GM23248 (cell line): Measurements from ENCODE around the gene ATP2C2. TPM values are rescaled to one million over a fixed set of nuclear protein-coding genes. Genes with fewer than 3 reads are reported as not detected.

Source experiments
- DNase-seq: peaks from one replicate; pipeline ENCODE4 v3.0.0-alpha.2; 2015
- H2AFZ ChIP-seq: fragments of 200-600 bp; sonication (generic); 2 replicates; pipeline ENCODE4 v1.6.1; 2016; ENCODE audit warnings: antibody characterized with exemption
- H3F3A ChIP-seq: fragments of 200-600 bp; sonication (generic); 2 replicates; pipeline ENCODE4 v1.6.1; 2016; ENCODE audit warnings: mild to moderate bottlenecking, antibody characterized with exemption, mixed run types; ENCODE audit not compliant: insufficient read depth
- H3K27ac ChIP-seq: fragments of 200-600 bp; sonication (generic); 2 replicates; pipeline ENCODE4 v1.5.1; 2016; ENCODE audit warnings: mild to moderate bottlenecking
- H3K27me3 ChIP-seq: fragments of 200-600 bp; sonication (generic); replicated peaks from 2 replicates; pipeline ENCODE4 v1.6.1; 2016; ENCODE audit warnings: mild to moderate bottlenecking; ENCODE audit not compliant: insufficient read depth
- H3K36me3 ChIP-seq: fragments of 200-600 bp; sonication (generic); 2 replicates; pipeline ENCODE4 v1.6.1; 2016; ENCODE audit warnings: low read depth, mild to moderate bottlenecking
- H3K4me1 ChIP-seq: fragments of 200-600 bp; sonication (generic); 2 replicates; pipeline ENCODE4 v1.6.1; 2016; ENCODE audit warnings: mild to moderate bottlenecking; ENCODE audit not compliant: insufficient read depth
- H3K4me2 ChIP-seq: fragments of 200-600 bp; sonication (generic); one replicate; pipeline ENCODE4 v1.6.1; 2016; ENCODE audit warnings: mild to moderate bottlenecking; ENCODE audit not compliant: unreplicated experiment
- H3K4me3 ChIP-seq: fragments of 200-600 bp; sonication (generic); 2 replicates; pipeline ENCODE4 v1.5.1; 2016; ENCODE audit warnings: mild to moderate bottlenecking
- H3K79me2 ChIP-seq: fragments of 200-600 bp; sonication (generic); 2 replicates; pipeline ENCODE4 v1.6.1; 2016; ENCODE audit warnings: mild to moderate bottlenecking; ENCODE audit not compliant: insufficient read depth
- H3K9ac ChIP-seq: fragments of 200-600 bp; sonication (generic); 2 replicates; pipeline ENCODE4 v1.6.1; 2016; ENCODE audit warnings: mild to moderate bottlenecking
- H3K9me2 ChIP-seq: fragments of 200-600 bp; sonication (generic); 2 replicates; pipeline ENCODE4 v1.6.1; 2016; ENCODE audit warnings: mixed run types, mild to moderate bottlenecking, moderate library complexity; ENCODE audit not compliant: insufficient read depth
- H3K9me3 ChIP-seq: fragments of 200-600 bp; sonication (generic); one replicate; pipeline ENCODE4 v1.6.1; 2017; ENCODE audit warnings: low read depth
- H4K20me1 ChIP-seq: fragments of 200-600 bp; sonication (generic); 2 replicates; pipeline ENCODE4 v1.6.0; 2016; ENCODE audit not compliant: insufficient read depth
- EZH2 ChIP-seq: fragments of 200-600 bp; sonication (generic); IDR thresholded peaks from 2 replicates; pipeline ENCODE4 v1.6.1; 2018; ENCODE audit warnings: antibody characterized with exemption, mild to moderate bottlenecking; ENCODE audit not compliant: insufficient read depth, poor library complexity, severe bottlenecking
- EZH2phosphoT487 ChIP-seq: fragments of 200-600 bp; sonication (generic); IDR thresholded peaks from 2 replicates; pipeline ENCODE4 v1.6.1; 2018; ENCODE audit warnings: antibody characterized with exemption, moderate library complexity, mild to moderate bottlenecking, low read depth; ENCODE audit not compliant: insufficient read depth
- WGBS, 2 experiments: methylation state at CpG; one replicate each; pipeline ENCODE4 v1.1.6; 2015 to 2017; ENCODE audit warnings: low lambda C conversion rate in 2 of 2, low coverage in 1 of 2; ENCODE audit errors: missing lambda C conversion rate in 2 of 2; 5-methylcytosine and 5-hydroxymethylcytosine counted together
- in situ Hi-C: fragments of 300-500 bp; cut with MboI; formaldehyde crosslinking; loops from 2 replicates; pipeline ENCODE4 v1.15.0; 2020
- polyA plus RNA-seq: library from polyadenylated mRNA; unstranded; fragments of >200 nt; fragmentation: Nextera tagmentation; extraction: Ambion mirVana; gene quantifications from 2 replicates; pipeline ENCODE4 v1.2.1, GENCODE V29; 2016
- total RNA-seq: library from RNA; depleted of rRNA; stranded (reverse); fragments of >200 nt; shearing (Covaris generic); gene quantifications from 2 replicates; pipeline ENCODE4 v1.2.3, GENCODE V29; 2014

ATP2C2 gene
- total and polyA plus RNA-seq, 2 experiments from 2014 or later: 0.84 TPM; not detected in 1

- Histone ChIP-seq H3K4me1 (no peaks in the 10 kb centered on the region), H3K27me3 (peaks cover 37% of the 10 kb centered on the region), H3K9me2 (no peaks in the 10 kb centered on the region), H3K9me3 (no peaks in the 10 kb centered on the region), H2AFZ (no peak overlapping the region), H3K9ac (no peak overlapping the region), H3K4me2 (no peak overlapping the region), H3K27ac (no peak overlapping the region), H4K20me1 (no peaks in the 10 kb centered on the region), H3K79me2 (no peaks in the 10 kb centered on the region), H3K4me3 (no peak overlapping the region), H3K36me3 (no peaks in the 10 kb centered on the region), H3F3A (no peaks in the 10 kb centered on the region)
- no peak for DNase-seq
- TF ChIP-seq EZH2phosphoT487 (no peak), EZH2 (no peak)
- WGBS, 2 experiments: 29 to 32% methylated on average over 4 of the region's 4 CpGs
- in situ Hi-C loops: no loop called here
These were observed 62.5 kb downstream of the ATP2C2 start for GRCh38 chr16:84430860-84431259.

GRCh38 chr16:84434800-84435199, 66.5 kb downstream of the ATP2C2 start:
- Histone ChIP-seq H3K36me3 (no peaks in the 10 kb centered on the region), H2AFZ (no peak overlapping the region), H3K27ac (no peak overlapping the region), H3F3A (no peaks in the 10 kb centered on the region), H3K9ac (no peak overlapping the region), H3K27me3 (peaks cover 34% of the 10 kb centered on the region), H3K79me2 (no peaks in the 10 kb centered on the region), H3K9me3 (no peaks in the 10 kb centered on the region), H3K4me3 (no peak overlapping the region), H3K4me1 (no peaks in the 10 kb centered on the region), H3K9me2 (no peaks in the 10 kb centered on the region), H4K20me1 (no peaks in the 10 kb centered on the region), H3K4me2 (no peak overlapping the region)
- no peak for TF ChIP-seq EZH2
- no peak for TF ChIP-seq EZH2phosphoT487
- in situ Hi-C loops: no loop called here
- DNase-seq: no peak
- WGBS, 2 experiments: 37 to 38% methylated on average over 5 of the region's 5 CpGs

- H3K27ac ChIP-seq: no peak overlapping the region
- H3F3A ChIP-seq: no peaks in the 10 kb centered on the region
- no peaks in the 10 kb centered on the region for H3K9me2 ChIP-seq
- no peaks in the 10 kb centered on the region for H3K4me1 ChIP-seq
- WGBS, 2 experiments: 74 to 88% methylated on average over 10 of the region's 10 CpGs
- no peak overlapping the region for H3K9ac ChIP-seq
- no peaks in the 10 kb centered on the region for H3K9me3 ChIP-seq
- no peaks in the 10 kb centered on the region for H3K79me2 ChIP-seq
- H3K4me2 ChIP-seq: no peak overlapping the region
- no peak overlapping the region for H3K4me3 ChIP-seq
- DNase-seq: no peak
- peaks cover 30% of the 10 kb centered on the region; the same call in 1 of the 2 replicates for H3K27me3 ChIP-seq
- in situ Hi-C loops: no loop called here
- H3K36me3 ChIP-seq: no peaks in the 10 kb centered on the region
- TF ChIP-seq EZH2: no peak
- no peak for TF ChIP-seq EZH2phosphoT487
- H2AFZ ChIP-seq: no peak overlapping the region
- no peaks in the 10 kb centered on the region for H4K20me1 ChIP-seq
These were observed 67.9 kb downstream of the ATP2C2 start for GRCh38 chr16:84436196-84436595.

GRCh38 chr16:84438971-84439696, 70.8 kb downstream of the ATP2C2 start:
- in situ Hi-C loops: no loop called here
- no peak overlapping the region for H3K9ac ChIP-seq
- H4K20me1 ChIP-seq: no peaks in the 10 kb centered on the region
- H3K9me3 ChIP-seq: no peaks in the 10 kb centered on the region
- TF ChIP-seq EZH2: no peak
- no peak for TF ChIP-seq EZH2phosphoT487
- H3K27ac ChIP-seq: no peak overlapping the region
- no peak overlapping the region for H2AFZ ChIP-seq
- H3K4me2 ChIP-seq: no peak overlapping the region
- no peaks in the 10 kb centered on the region for H3K79me2 ChIP-seq
- H3K27me3 ChIP-seq: peaks cover 19% of the 10 kb centered on the region; the same call in 1 of the 2 replicates
- no peak for DNase-seq
- no peaks in the 10 kb centered on the region for H3K36me3 ChIP-seq
- H3K4me1 ChIP-seq: no peaks in the 10 kb centered on the region
- no peaks in the 10 kb centered on the region for H3K9me2 ChIP-seq
- H3F3A ChIP-seq: no peaks in the 10 kb centered on the region
- WGBS, 2 experiments: 67 to 74% methylated on average over 15 of the region's 15 CpGs
- H3K4me3 ChIP-seq: no peak overlapping the region
